NCI-H1105 (cell line): ENCODE results near the gene PHETA2.
"Not testable (repeated sequence)": the region's sequence is repeated elsewhere in the genome, so short reads cannot be mapped to it uniquely, and the experiment has no call there.

Experiments used
- DNase-seq: peaks from one replicate; lab custom pipeline; 2025; lab: John Stamatoyannopoulos, UW

The PHETA2 gene

GRCh38 chr22:42104332-42104860, 30.3 kb downstream of the PHETA2 start:
- not testable (repeated sequence) for DNase-seq

- no peak for DNase-seq
These were observed 34.8 kb downstream of the PHETA2 start for GRCh38 chr22:42108848-42109247.

GRCh38 chr22:42111798-42112197, 37.8 kb downstream of the PHETA2 start:
- no peak for DNase-seq

GRCh38 chr22:42112793-42113192, 38.7 kb downstream of the PHETA2 start:
- DNase-seq: not testable (repeated sequence)

DNA sequence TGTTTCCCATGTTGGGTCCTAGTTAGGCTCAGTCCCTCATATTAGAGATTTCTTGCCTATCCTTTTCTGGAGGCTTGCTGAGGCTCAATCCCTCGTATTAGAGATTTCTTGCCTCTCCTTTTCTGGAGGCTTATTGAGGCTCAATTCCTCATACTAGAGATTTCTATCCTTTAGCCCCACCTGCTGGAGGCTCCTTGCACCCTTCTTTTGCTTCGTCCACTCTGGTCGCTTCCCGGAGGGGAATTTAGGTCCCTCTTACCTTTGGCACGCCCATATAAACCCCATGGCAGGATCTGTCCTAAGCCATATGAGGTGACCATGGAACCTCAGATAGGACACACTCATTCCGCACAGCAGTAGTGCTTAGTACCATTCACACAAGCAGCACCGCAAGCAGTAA, 40.7 kb downstream of the PHETA2 start:
- no peak for DNase-seq

DNA sequence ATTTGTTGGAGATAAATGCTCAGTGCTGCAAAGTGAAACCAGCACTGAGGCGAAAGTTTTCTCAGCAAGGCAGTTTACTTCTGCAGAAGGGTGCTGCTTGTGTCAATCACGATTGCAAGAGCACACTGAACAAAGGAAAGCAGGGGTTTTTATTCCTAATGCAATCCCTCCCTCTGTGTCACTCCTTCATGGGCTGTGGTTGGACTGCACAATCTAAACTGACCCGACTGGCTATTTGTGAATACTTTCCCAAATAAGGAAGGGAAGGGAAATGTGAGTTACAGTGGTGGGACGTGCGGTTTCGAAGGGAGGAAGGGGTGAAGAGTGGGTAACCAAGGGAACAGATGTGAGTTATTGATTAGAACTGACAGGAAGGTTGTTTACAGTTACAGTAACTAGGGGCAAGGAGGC, 41.4 kb downstream of the PHETA2 start:
- DNase-seq: not testable (repeated sequence)

DNA sequence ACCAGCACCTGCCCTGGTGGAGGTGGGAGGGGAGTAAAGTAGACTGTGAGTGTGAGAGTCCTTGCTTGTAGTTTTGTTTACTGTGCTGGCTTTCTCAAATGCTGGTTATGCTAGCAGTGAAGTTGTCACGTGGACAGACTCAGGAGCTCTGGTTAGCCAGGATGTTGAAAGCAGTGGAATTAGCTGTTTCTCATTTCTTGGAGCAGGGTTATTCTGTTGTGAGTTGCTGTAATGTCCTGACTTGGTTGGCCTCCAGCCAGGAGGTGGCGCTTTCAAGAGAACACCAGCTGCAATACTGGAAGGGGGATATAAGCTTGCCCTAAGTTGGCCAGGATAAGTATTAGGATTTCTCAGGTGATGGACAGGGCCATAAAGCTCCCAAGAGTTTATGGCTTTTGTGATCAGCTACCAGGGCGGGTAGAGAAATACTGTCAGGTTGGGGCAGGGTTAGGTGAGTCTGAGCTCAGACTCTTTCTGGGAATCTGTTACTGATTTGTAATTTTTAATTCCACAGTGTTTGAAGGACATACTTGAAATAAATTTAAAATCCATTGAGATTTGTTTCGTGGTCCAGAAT, 42.9 kb downstream of the PHETA2 start:
- DNase-seq: no peak

GRCh38 chr22:42120231-42121021, 46.4 kb downstream of the PHETA2 start:
- not testable (repeated sequence) for DNase-seq

GRCh38 chr22:42123529-42123928, 49.5 kb downstream of the PHETA2 start:
- DNase-seq: not testable (repeated sequence)

- no peak for DNase-seq
These were observed 53.6 kb downstream of the PHETA2 start for GRCh38 chr22:42127606-42128005.

DNA sequence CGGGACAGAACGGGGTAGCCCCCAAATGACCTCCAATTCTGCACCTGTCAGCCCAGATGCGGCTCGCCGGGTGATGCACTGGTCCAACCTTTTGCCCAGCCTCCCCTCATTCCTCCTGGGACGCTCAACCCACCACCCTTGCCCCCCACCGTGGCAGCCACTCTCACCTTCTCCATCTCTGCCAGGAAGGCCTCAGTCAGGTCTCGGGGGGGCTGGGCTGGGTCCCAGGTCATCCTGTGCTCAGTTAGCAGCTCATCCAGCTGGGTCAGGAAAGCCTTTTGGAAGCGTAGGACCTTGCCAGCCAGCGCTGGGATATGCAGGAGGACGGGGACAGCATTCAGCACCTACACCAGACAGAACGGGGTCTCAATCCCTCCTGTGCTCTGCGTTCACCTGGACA, 54.0 kb downstream of the PHETA2 start:
- DNase-seq: not testable (repeated sequence)
